GM20000 (cell line): ENCODE results near the gene YBX2.

Experiments used
- DNase-seq: peaks from one replicate; pipeline ENCODE4 v3.0.0; 2012; ENCODE audit warnings: low spot score
- TF ChIP-seq, protein P1 (sequence below): IDR thresholded peaks from 2 replicates; pipeline ENCODE4 v1.5.1; 2012; ENCODE audit warnings: mild to moderate bottlenecking, control low read depth; ENCODE audit errors: extremely low read depth, missing control alignments

YBX2 gene

DNA sequence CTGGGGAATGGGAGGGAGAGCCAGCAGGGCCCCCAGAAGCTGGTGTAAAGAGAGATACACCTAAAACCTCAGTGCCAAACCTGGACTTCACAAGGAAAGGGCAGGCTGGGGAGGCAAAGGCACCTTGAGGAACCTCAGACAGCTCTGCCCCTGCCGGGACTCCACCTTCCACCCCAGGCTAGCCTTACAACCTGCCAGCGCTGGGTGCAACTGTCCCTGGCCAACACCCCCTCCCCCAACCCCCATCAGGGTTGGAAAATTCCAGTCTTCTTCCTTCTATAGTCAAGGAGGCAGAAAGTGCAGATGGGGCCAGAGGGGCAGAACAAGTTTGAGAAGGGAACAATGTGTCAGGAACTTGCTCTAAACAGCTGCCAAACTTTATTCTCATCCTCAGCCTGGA is 2.2 kb downstream of the YBX2 start:
- no peak for DNase-seq
- TF ChIP-seq, protein P1, sequence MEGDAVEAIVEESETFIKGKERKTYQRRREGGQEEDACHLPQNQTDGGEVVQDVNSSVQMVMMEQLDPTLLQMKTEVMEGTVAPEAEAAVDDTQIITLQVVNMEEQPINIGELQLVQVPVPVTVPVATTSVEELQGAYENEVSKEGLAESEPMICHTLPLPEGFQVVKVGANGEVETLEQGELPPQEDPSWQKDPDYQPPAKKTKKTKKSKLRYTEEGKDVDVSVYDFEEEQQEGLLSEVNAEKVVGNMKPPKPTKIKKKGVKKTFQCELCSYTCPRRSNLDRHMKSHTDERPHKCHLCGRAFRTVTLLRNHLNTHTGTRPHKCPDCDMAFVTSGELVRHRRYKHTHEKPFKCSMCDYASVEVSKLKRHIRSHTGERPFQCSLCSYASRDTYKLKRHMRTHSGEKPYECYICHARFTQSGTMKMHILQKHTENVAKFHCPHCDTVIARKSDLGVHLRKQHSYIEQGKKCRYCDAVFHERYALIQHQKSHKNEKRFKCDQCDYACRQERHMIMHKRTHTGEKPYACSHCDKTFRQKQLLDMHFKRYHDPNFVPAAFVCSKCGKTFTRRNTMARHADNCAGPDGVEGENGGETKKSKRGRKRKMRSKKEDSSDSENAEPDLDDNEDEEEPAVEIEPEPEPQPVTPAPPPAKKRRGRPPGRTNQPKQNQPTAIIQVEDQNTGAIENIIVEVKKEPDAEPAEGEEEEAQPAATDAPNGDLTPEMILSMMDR, result no peak

- no peak for DNase-seq
- TF ChIP-seq, protein P1, result no peak
These were observed 3.8 kb downstream of the YBX2 start for GRCh38 chr17:7290685-7291084.

DNA sequence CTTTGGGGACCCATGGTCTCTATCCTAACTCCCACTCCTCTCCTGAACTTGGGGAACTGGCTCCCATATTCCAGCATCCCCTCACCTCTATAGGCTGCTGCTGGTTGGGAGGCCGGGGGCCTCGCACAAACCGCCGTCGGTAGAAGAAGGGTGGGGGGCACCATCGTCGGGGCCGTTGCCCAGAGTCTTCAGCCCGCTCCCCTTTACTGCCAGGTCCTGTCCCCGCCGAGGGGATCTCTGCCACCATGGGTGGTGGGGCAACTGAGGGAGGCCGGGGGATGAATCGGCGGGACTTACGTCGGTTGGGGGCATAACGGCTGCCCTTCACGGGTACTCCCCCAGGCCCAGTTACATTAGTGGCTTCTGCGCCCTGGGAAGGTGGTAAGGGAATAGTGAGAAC is 4.3 kb downstream of the YBX2 start:
- no peak for DNase-seq

GRCh38 chr17:7289256-7290032 is 5.0 kb downstream of the YBX2 start:
- no peak for DNase-seq
- TF ChIP-seq, protein P1, result no peak

More for the DNA sequence above, 4.3 kb downstream of the YBX2 start:
- TF ChIP-seq, protein P1, result no peak

- DNase-seq, result no peak
These were observed 8.8 kb downstream of the YBX2 start for GRCh38 chr17:7285679-7286078.

DNA sequence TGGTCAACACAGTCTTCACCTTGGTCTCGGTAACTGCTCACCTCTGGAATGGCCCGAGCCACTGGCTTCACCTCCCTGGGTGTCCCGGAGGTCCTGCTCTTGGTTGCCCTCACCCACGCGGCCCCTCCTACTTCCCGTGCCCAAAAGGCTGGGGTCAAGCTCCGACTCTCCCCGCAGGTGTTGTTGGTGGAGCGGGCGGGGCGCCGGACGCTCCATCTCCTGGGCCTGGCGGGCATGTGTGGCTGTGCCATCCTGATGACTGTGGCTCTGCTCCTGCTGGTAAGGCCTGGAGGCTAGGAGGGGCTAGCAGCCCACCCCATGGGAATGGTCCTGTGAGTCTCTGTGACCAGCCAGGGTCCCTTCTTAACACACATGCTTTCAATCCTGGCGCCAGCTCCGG is 9.5 kb downstream of the YBX2 start:
- DNase-seq, result no peak

More at GRCh38 chr17:7285679-7286078, 8.8 kb downstream of the YBX2 start:
- TF ChIP-seq, protein P1, result no peak

More for the DNA sequence above, 9.5 kb downstream of the YBX2 start:
- TF ChIP-seq, protein P1, result no peak
